Gastroesophageal sphincter (tissue), 3 donors: ENCODE results near the gene OTOGL.

ENCODE experiments used
- EP300 ChIP-seq: sonication (generic); formaldehyde crosslinking; IDR thresholded peaks from one replicate; pipeline ENCODE4 v1.6.1; 2017; ENCODE audit warnings: antibody characterized with exemption, mild to moderate bottlenecking
- POLR2AphosphoS5 ChIP-seq: sonication (generic); formaldehyde crosslinking; IDR thresholded peaks from one replicate; pipeline ENCODE4 v1.6.1; 2017; ENCODE audit warnings: antibody characterized with exemption
- TF ChIP-seq, protein P1 (sequence below), 4 experiments: fragments of 200-600 bp in 2 of 4; fragments of 450-650 bp in 2 of 4; sonication (generic) in 1 of 4; IDR thresholded peaks; one replicate each; pipeline ENCODE4 v1.5.1; 2017 to 2019; ENCODE audit warnings: antibody characterized with exemption in 4 of 4, mild to moderate bottlenecking in 2 of 4, moderate library complexity in 2 of 4

DNA sequence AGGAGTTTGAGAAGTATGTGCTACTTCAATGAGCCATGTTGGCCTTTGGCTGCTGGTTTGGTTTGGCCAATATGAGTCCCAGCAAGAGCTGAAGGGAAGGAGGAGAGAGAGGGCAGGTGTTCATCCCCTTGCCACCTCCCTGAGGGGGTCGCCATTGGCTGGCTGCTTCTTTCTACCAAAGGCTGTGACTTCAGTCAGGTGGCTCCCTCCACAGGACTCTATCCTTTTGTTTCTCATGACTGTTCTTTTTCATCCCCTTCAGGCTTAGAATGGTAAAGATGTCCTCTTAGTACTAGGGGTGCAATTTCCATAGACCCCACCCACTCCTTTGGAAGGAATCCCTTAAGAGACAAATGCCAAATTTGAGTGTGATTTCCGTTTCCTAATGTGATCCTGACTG lies 31.2 kb upstream of the OTOGL start:
- TF ChIP-seq, protein P1, sequence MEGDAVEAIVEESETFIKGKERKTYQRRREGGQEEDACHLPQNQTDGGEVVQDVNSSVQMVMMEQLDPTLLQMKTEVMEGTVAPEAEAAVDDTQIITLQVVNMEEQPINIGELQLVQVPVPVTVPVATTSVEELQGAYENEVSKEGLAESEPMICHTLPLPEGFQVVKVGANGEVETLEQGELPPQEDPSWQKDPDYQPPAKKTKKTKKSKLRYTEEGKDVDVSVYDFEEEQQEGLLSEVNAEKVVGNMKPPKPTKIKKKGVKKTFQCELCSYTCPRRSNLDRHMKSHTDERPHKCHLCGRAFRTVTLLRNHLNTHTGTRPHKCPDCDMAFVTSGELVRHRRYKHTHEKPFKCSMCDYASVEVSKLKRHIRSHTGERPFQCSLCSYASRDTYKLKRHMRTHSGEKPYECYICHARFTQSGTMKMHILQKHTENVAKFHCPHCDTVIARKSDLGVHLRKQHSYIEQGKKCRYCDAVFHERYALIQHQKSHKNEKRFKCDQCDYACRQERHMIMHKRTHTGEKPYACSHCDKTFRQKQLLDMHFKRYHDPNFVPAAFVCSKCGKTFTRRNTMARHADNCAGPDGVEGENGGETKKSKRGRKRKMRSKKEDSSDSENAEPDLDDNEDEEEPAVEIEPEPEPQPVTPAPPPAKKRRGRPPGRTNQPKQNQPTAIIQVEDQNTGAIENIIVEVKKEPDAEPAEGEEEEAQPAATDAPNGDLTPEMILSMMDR (IDR thresholded peaks at IDR 0.05): no peak
- TF ChIP-seq EP300 (no peak), POLR2AphosphoS5 (no peak)
